Fibroblast of the aortic adventitia (primary cell): ENCODE measurements around the gene SLTM. TPM values are rescaled to one million over a fixed set of nuclear protein-coding genes. Genes with fewer than 3 reads are reported as not detected.

ENCODE experiments used
- DNase-seq: peaks from one replicate; pipeline ENCODE4 v3.0.0-alpha.2; 2010; ENCODE audit warnings: low read depth
- H3K4me3 ChIP-seq: 2 replicates; pipeline ENCODE4 v1.5.1; 2011; ENCODE audit warnings: low read depth, mild to moderate bottlenecking, control low read depth, low read length, moderate library complexity
- CTCF ChIP-seq: IDR thresholded peaks from 2 replicates; pipeline ENCODE4 v1.5.1; 2011; ENCODE audit warnings: mild to moderate bottlenecking, low read length, control low read depth, inconsistent platforms; ENCODE audit not compliant: insufficient read depth
- total RNA-seq: library from RNA; depleted of rRNA; stranded (reverse); fragments of >200 nt; gene quantifications from 2 replicates; pipeline ENCODE4 v1.2.3, GENCODE V29; 2012; ENCODE audit warnings: low replicate concordance

Gene SLTM
- total RNA-seq, 1 donor, result 68.5 TPM

GRCh38 chr15:58877999-58878825 is 55.3 kb downstream of the SLTM start:
- DNase-seq, result no peak
- no peak for TF ChIP-seq CTCF
- H3K4me3 ChIP-seq, result no peak overlapping the region

- no peak for TF ChIP-seq CTCF
- DNase-seq, result no peak
These were observed 57.0 kb downstream of the SLTM start for GRCh38 chr15:58876306-58877106.

GRCh38 chr15:58875343-58875742 is 58.1 kb downstream of the SLTM start:
- no peak for TF ChIP-seq CTCF
- no peak for DNase-seq
- H3K4me3 ChIP-seq, result no peak overlapping the region

More at GRCh38 chr15:58876306-58877106, 57.0 kb downstream of the SLTM start:
- H3K4me3 ChIP-seq, result no peak overlapping the region

GRCh38 chr15:58873267-58873666 is 60.2 kb downstream of the SLTM start:
- peak; percentile 54 for DNase-seq
- no peak overlapping the region for H3K4me3 ChIP-seq
- TF ChIP-seq CTCF, result no peak

- H3K4me3 ChIP-seq, result no peak overlapping the region
- DNase-seq, result peak; percentile 47
- no peak for TF ChIP-seq CTCF
These were observed 63.0 kb downstream of the SLTM start for GRCh38 chr15:58870451-58870850.

- no peak overlapping the region for H3K4me3 ChIP-seq
- DNase-seq, result no peak
- no peak for TF ChIP-seq CTCF
These were observed 65.6 kb downstream of the SLTM start for GRCh38 chr15:58867926-58868325.
